Stomach (tissue), 4 donors: ENCODE results near the gene TTYH1.

Source experiments
- CTCF ChIP-seq, 7 experiments: fragments of 450-650 bp in 4 of 7; fragments of 200-600 bp in 3 of 7; sonication (generic) in 3 of 7; IDR thresholded peaks; one replicate each; pipeline ENCODE4 v1.5.1; 2016 to 2019; ENCODE audit warnings: antibody characterized with exemption in 7 of 7, control low read depth in 2 of 7, mild to moderate bottlenecking in 1 of 7
- EP300 ChIP-seq: sonication (generic); formaldehyde crosslinking; IDR thresholded peaks from one replicate; pipeline ENCODE4 v1.6.1; 2017; ENCODE audit warnings: antibody characterized with exemption

DNA sequence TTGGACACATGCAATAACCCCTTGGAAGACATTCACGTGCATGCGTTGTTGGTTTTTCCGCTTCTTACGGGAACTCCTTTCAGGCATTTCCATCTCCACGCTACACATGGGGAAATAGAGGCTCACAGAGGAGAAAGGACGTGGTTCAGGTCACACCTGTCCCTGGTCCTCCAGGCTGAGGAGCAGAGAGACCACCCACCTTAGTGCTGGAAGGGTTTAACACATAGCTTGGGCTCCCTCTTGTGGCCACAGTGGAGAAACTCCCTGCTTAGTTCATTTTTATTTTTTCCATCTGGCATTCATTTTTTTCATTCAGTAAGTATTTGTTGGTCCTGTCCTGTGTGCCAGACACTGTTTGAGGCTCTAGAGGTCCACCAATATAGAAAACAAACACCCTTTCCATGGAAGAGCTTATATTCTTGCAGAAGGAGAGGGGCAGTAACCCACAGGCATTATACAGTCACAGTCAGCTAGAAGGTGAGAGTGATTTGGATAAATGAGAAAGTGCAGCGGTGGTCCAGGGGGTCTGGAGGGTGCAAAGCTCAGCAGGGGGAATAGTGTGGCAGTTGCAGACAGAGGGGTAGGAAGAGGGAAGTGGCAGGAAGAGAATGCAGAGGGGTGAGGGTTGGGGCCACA is 24.2 kb upstream of the TTYH1 start:
- peak in 5 of 7 experiments; percentile 44 to 66 (median 53) for TF ChIP-seq CTCF (IDR thresholded peaks at IDR 0.05)
- TF ChIP-seq EP300, result no peak
